ENCODE results near the gene PTPRD.
A peak's percentile ranks its signal among the peaks of the same experiment; 100 is the strongest.

PTPRD gene

DNA sequence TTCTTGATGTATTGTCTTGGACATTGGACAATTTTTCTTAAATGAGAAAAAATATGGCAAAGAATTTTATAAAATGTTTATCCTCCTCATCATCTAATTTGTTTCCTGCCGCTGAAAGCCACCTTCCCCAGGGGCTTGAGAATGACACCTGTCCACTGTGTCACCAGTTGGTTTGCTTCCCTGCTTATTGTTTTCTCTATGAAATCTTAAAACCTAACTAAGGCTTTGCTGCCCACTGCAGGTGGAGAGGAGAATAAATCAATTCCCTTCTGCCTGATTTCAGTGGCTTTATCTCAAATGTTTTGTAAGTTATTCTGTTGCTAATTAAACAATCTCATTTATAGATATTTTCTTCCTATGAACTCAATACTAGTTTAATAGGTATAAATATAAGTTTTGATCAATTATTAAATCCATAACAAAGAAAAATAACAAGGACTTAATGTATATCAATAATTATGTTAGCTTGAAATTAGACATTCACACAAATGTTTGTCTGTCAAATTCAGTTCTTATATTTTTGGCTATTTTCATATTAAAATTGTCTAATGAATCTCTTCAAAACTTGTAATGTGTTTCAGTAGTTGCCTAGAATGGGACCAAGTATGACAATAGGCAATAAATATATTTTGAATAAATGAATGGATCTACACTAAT, 822.5 kb downstream of the PTPRD start:
- H3K27ac ChIP-seq, result no peak overlapping the region
- no peak overlapping the region for H3K4me3 ChIP-seq
- H3K9me3 ChIP-seq (ENCODE audit: low read depth, low read length), result no peaks in the 10 kb centered on the region
- TF ChIP-seq FOXP2 (optimal IDR thresholded peaks at IDR 0.05; ENCODE audit: control extremely low read depth, extremely low read length, insufficient read depth) (no peak), EZH2 (IDR thresholded peaks at IDR 0.05) (no peak), POLR2AphosphoS5 (IDR thresholded peaks at IDR 0.05; ENCODE audit: borderline replicate concordance, low read depth, low read length) (no peak)
- DNase-seq (ENCODE audit: low read depth, low spot score), result no peak
- no peaks in the 10 kb centered on the region for H3K36me3 ChIP-seq (ENCODE audit: insufficient read depth, low read length)
- no peak overlapping the region for H3K9ac ChIP-seq (ENCODE audit: insufficient read length)

DNA sequence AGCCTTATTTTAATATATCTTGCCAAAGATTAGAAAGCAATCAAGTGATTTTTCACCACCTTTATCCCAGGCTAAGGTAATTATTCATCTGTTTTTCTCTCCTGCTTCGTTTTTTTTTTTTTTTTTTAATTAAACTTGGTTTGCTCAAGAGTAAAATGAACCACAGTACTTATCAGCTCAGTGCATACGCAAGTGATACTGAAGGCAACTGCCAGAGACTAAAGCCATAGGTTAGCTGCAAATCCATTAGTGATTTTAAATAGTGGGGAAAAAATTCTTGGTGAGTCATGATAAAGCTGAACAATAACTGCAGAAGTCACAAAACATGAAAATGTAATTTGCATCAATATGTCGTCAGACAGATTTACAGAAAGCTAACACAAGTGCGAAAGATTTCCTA, 829.1 kb downstream of the PTPRD start:
- TF ChIP-seq EZH2 (IDR thresholded peaks at IDR 0.05) (no peak), POLR2AphosphoS5 (IDR thresholded peaks at IDR 0.05; ENCODE audit: borderline replicate concordance, low read depth, low read length) (no peak), FOXP2 (optimal IDR thresholded peaks at IDR 0.05; ENCODE audit: control extremely low read depth, extremely low read length, insufficient read depth) (no peak)
- no peak overlapping the region for H3K9ac ChIP-seq (ENCODE audit: insufficient read length)
- H3K27ac ChIP-seq, result 0 out of 2 replicates have a peak overlapping the region, but pooled peaks have one; percentile 44
- H3K4me3 ChIP-seq, result no peak overlapping the region
- no peak for DNase-seq (ENCODE audit: low read depth, low spot score)
- H3K9me3 ChIP-seq (ENCODE audit: low read depth, low read length), result no peaks in the 10 kb centered on the region
- no peaks in the 10 kb centered on the region for H3K36me3 ChIP-seq (ENCODE audit: insufficient read depth, low read length)

GRCh38 chr9:9783211-9783610, 829.6 kb downstream of the PTPRD start:
- Histone ChIP-seq H3K4me3 (no peak overlapping the region), H3K9me3 (ENCODE audit: low read depth, low read length) (no peaks in the 10 kb centered on the region), H3K9ac (ENCODE audit: insufficient read length) (no peak overlapping the region), H3K36me3 (ENCODE audit: insufficient read depth, low read length) (no peaks in the 10 kb centered on the region), H3K27ac (0 out of 2 replicates have a peak overlapping the region, but pooled peaks have one; percentile 12)
- no peak for DNase-seq (ENCODE audit: low read depth, low spot score)
- TF ChIP-seq POLR2AphosphoS5 (IDR thresholded peaks at IDR 0.05; ENCODE audit: borderline replicate concordance, low read depth, low read length), result no peak
- TF ChIP-seq FOXP2 (optimal IDR thresholded peaks at IDR 0.05; ENCODE audit: control extremely low read depth, extremely low read length, insufficient read depth), result no peak
- no peak for TF ChIP-seq EZH2 (IDR thresholded peaks at IDR 0.05)

DNA sequence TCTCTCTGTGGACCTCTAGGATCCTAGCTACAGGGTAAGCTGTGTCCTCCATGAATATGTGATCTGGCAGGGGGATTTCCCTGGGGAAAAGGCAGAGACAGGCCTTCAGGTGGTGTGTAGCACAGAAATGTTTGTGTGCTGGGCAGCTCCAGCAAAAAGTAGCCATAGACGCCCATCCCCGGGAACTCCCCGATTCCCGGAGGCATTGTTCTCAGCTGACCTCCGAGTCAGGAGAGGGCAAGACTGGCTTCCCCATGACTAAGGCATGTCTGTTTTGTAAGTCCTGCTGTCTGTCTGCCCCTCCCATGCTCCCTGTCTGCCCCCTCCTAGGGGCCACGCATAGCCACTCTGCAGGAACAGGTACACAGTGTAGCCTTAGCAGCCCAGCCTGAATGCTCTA, 834.5 kb downstream of the PTPRD start:
- DNase-seq (ENCODE audit: low read depth, low spot score), result no peak
- Histone ChIP-seq H3K4me3 (no peak overlapping the region), H3K9me3 (ENCODE audit: low read depth, low read length) (no peaks in the 10 kb centered on the region), H3K36me3 (ENCODE audit: insufficient read depth, low read length) (no peaks in the 10 kb centered on the region), H3K9ac (ENCODE audit: insufficient read length) (no peak overlapping the region), H3K27ac (no peak overlapping the region)
- TF ChIP-seq FOXP2 (optimal IDR thresholded peaks at IDR 0.05; ENCODE audit: control extremely low read depth, extremely low read length, insufficient read depth) (no peak), POLR2AphosphoS5 (IDR thresholded peaks at IDR 0.05; ENCODE audit: borderline replicate concordance, low read depth, low read length) (no peak), EZH2 (IDR thresholded peaks at IDR 0.05) (no peak)

GRCh38 chr9:9774471-9774870, 838.3 kb downstream of the PTPRD start:
- no peaks in the 10 kb centered on the region for H3K36me3 ChIP-seq (ENCODE audit: insufficient read depth, low read length)
- H3K9ac ChIP-seq (ENCODE audit: insufficient read length), result no peak overlapping the region
- H3K27ac ChIP-seq, result no peak overlapping the region
- no peak for DNase-seq (ENCODE audit: low read depth, low spot score)
- H3K9me3 ChIP-seq (ENCODE audit: low read depth, low read length), result no peaks in the 10 kb centered on the region
- no peak for TF ChIP-seq POLR2AphosphoS5 (IDR thresholded peaks at IDR 0.05; ENCODE audit: borderline replicate concordance, low read depth, low read length)
- no peak for TF ChIP-seq FOXP2 (optimal IDR thresholded peaks at IDR 0.05; ENCODE audit: control extremely low read depth, extremely low read length, insufficient read depth)
- TF ChIP-seq EZH2 (IDR thresholded peaks at IDR 0.05), result no peak
- H3K4me3 ChIP-seq, result no peak overlapping the region

DNA sequence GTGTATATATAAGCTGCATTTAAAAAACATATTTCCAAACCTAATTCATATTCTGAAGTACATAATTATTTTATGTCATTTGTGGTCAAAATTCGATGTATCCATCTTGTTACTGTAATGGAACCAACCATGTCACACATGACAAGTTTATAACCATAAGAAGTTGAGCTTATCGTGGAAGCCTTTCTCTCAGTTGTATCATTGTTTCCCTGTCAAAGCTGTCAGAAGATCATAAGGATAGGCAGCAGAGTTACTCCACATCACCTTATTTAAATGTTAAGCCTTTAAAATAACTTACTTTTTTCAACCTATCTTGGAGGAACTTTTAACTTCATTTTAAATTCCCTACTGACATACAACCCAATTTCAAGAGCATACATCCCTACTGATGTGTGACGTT, 841.5 kb downstream of the PTPRD start:
- Histone ChIP-seq H3K27ac (no peak overlapping the region), H3K4me3 (no peak overlapping the region)
- TF ChIP-seq POLR2AphosphoS5 (IDR thresholded peaks at IDR 0.05; ENCODE audit: borderline replicate concordance, low read depth, low read length), result no peak
- TF ChIP-seq FOXP2 (optimal IDR thresholded peaks at IDR 0.05; ENCODE audit: control extremely low read depth, extremely low read length, insufficient read depth), result no peak
- no peak for TF ChIP-seq EZH2 (IDR thresholded peaks at IDR 0.05)

DNA sequence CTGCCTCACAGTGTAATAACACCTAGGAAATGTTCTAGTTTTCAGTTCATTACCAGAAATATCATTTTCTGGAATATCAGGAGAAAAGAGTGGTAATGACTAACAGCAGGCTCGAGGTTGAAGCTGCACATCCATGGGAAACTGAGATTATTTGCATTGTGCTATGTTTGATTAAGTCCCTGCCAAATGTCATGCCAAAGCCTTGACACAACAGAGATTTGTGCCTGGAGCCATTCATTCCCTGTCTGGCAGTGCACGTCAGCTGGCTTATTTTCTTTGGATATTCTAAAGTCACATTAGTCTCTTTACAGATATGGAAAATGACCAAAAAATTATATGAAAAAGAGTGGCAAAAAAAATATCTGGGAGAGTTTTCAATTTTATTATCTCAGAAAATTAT, 848.0 kb downstream of the PTPRD start:
- Histone ChIP-seq H3K9me3 (ENCODE audit: low read depth, low read length) (no peaks in the 10 kb centered on the region), H3K36me3 (ENCODE audit: insufficient read depth, low read length) (no peaks in the 10 kb centered on the region), H3K9ac (ENCODE audit: insufficient read length) (no peak overlapping the region), H3K4me3 (no peak overlapping the region), H3K27ac (no peak overlapping the region)
- no peak for TF ChIP-seq EZH2 (IDR thresholded peaks at IDR 0.05)
- no peak for TF ChIP-seq POLR2AphosphoS5 (IDR thresholded peaks at IDR 0.05; ENCODE audit: borderline replicate concordance, low read depth, low read length)
- TF ChIP-seq FOXP2 (optimal IDR thresholded peaks at IDR 0.05; ENCODE audit: control extremely low read depth, extremely low read length, insufficient read depth), result no peak
- no peak for DNase-seq (ENCODE audit: low read depth, low spot score)

More for the DNA sequence above, 841.5 kb downstream of the PTPRD start:
- no peak for DNase-seq (ENCODE audit: low read depth, low spot score)
- Histone ChIP-seq H3K36me3 (ENCODE audit: insufficient read depth, low read length) (no peaks in the 10 kb centered on the region), H3K9me3 (ENCODE audit: low read depth, low read length) (no peaks in the 10 kb centered on the region), H3K9ac (ENCODE audit: insufficient read length) (no peak overlapping the region)

DNA sequence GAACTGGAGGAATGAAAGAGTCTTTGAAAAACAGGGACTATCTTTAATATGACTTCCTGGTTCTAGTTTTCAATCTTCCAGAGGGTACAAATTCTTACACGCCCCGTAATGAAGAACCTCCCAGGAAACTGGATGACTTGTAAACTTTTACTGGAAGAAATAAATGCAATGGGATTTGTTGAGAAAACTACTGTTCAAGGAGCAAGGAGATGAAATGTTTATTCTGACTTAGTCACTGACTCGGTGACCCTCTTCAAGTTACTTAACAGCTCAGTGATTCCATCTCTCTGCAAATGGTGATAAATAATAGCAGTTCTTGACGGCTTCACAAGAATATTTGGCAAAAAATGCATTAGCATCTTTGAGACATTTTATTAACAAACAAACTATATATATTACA, 858.6 kb downstream of the PTPRD start:
- Histone ChIP-seq H3K4me3 (no peak overlapping the region), H3K27ac (no peak overlapping the region), H3K36me3 (ENCODE audit: insufficient read depth, low read length) (no peaks in the 10 kb centered on the region), H3K9ac (ENCODE audit: insufficient read length) (no peak overlapping the region), H3K9me3 (ENCODE audit: low read depth, low read length) (no peaks in the 10 kb centered on the region)
- no peak for TF ChIP-seq FOXP2 (optimal IDR thresholded peaks at IDR 0.05; ENCODE audit: control extremely low read depth, extremely low read length, insufficient read depth)
- no peak for TF ChIP-seq POLR2AphosphoS5 (IDR thresholded peaks at IDR 0.05; ENCODE audit: borderline replicate concordance, low read depth, low read length)
- no peak for TF ChIP-seq EZH2 (IDR thresholded peaks at IDR 0.05)
- no peak for DNase-seq (ENCODE audit: low read depth, low spot score)

DNA sequence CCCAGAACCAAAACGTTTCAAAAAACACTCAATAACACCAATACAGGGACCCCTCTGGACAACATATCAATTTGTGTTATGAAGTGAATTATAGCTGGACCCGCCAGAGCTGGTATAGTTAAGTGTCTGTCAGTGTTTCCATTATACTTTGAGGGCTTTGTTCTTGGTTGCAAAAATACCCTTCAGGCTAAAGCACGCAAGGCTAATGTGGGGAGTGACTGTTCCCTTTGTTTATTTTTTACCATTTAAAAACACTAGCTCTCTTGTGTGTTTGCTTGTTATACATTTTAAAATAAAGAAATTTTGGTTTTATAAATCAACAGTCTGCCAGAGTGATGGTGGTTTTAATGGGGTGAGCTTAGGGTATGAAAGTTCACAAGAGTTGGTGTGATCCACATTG, 859.5 kb downstream of the PTPRD start:
- H3K27ac ChIP-seq, result no peak overlapping the region
- no peaks in the 10 kb centered on the region for H3K9me3 ChIP-seq (ENCODE audit: low read depth, low read length)
- H3K4me3 ChIP-seq, result no peak overlapping the region; the same call in 1 of the 2 replicates
- TF ChIP-seq FOXP2 (optimal IDR thresholded peaks at IDR 0.05; ENCODE audit: control extremely low read depth, extremely low read length, insufficient read depth), result no peak
- no peak for TF ChIP-seq EZH2 (IDR thresholded peaks at IDR 0.05)
- TF ChIP-seq POLR2AphosphoS5 (IDR thresholded peaks at IDR 0.05; ENCODE audit: borderline replicate concordance, low read depth, low read length), result no peak
- H3K36me3 ChIP-seq (ENCODE audit: insufficient read depth, low read length), result no peaks in the 10 kb centered on the region
- no peak for DNase-seq (ENCODE audit: low read depth, low spot score)
- H3K9ac ChIP-seq (ENCODE audit: insufficient read length), result no peak overlapping the region
